ENCODE results near the gene HMOX1.

- no peak for TF ChIP-seq CTCF (IDR thresholded peaks at IDR 0.05)
- TF ChIP-seq POLR2A (IDR thresholded peaks at IDR 0.05), result no peak
These were observed 62.4 kb downstream of the HMOX1 start for GRCh38 chr22:35443338-35443737.

Measured in adrenal gland (tissue), 5 donors.